A549 (cell line): Measurements from ENCODE around the gene OBSCN. TPM values are rescaled to one million over a fixed set of nuclear protein-coding genes. Genes with fewer than 3 reads are reported as not detected.

Source experiments
- ATAC-seq, 2 experiments: fragments of 200-7000 bp in 1 of 2; fragments of >200 bp in 1 of 2; cut with Nextera tagmentation in 1 of 2; cut with Tn5 transposase in 1 of 2; 3 replicates each; pipeline versions ENCODE4 v1.8.0 to v1.9.1; 2018 to 2020; ENCODE audit warnings: mild to moderate bottlenecking in 1 of 2, moderate library complexity in 1 of 2
- CTCF ChIA-PET: fragments of 300-600 bp; sonication (Branson Sonifier 250); formaldehyde crosslinking; extraction: SDS; loops from one replicate; lab custom pipeline; 2021; ENCODE audit warnings: antibody characterized with exemption, inconsistent platforms; lab: Yijun Ruan, JAX
- POLR2A ChIA-PET: fragments of 350-600 bp; formaldehyde crosslinking; extraction: SDS; loops from one replicate; lab custom pipeline; 2021; ENCODE audit warnings: antibody characterized with exemption, inconsistent platforms; lab: Yijun Ruan, JAX
- DNase-seq, 2 experiments: peaks; one replicate each; pipeline versions ENCODE4 v3.0.0 to v3.0.0-alpha.2; 2011 to 2016; ENCODE audit warnings: low read depth in 1 of 2, low spot score in 1 of 2
- FAIRE-seq: peaks from 2 replicates; lab custom pipeline; 2011; peaks lifted over from hg19 to GRCh38; lab: Jason Lieb, UNC
- H3K27ac ChIP-seq, 2 experiments: fragments of >200 bp; sonication (Bioruptor Twin); formaldehyde crosslinking; 3 replicates each; pipeline ENCODE4 v1.5.1; 2016 to 2017
- H3K4me1 ChIP-seq: fragments of >200 bp; sonication (Bioruptor Twin); formaldehyde crosslinking; 3 replicates; pipeline ENCODE4 v1.6.1; 2016
- H3K4me2 ChIP-seq: fragments of >200 bp; sonication (Bioruptor Twin); formaldehyde crosslinking; 3 replicates; pipeline ENCODE4 v1.6.1; 2016
- H3K4me3 ChIP-seq: fragments of >200 bp; sonication (Bioruptor Twin); formaldehyde crosslinking; 3 replicates; pipeline ENCODE4 v1.5.1; 2016
- H3K9me3 ChIP-seq: fragments of >200 bp; sonication (Bioruptor Twin); formaldehyde crosslinking; 3 replicates; pipeline ENCODE4 v1.6.1; 2016
- BHLHE40 ChIP-seq: IDR thresholded peaks from 2 replicates; pipeline ENCODE4 v1.6.1; 2012; ENCODE audit warnings: low read depth, low read length, inconsistent platforms
- EHF ChIP-seq: fragments of 250-450 bp; sonication (Bioruptor Pico); IDR thresholded peaks from 2 replicates; pipeline ENCODE4 v1.5.0; 2020; ENCODE audit warnings: mild to moderate bottlenecking
- FOXS1 ChIP-seq: fragments of 250-450 bp; sonication (Bioruptor Pico); IDR thresholded peaks from 2 replicates; pipeline ENCODE4 v1.5.0; 2020; ENCODE audit warnings: mild to moderate bottlenecking, moderate library complexity
- HEYL ChIP-seq: fragments of 250-450 bp; sonication (Bioruptor Pico); IDR thresholded peaks from 2 replicates; pipeline ENCODE4 v1.8.0; 2021; ENCODE audit warnings: mild to moderate bottlenecking, moderate library complexity
- JUNB ChIP-seq: fragments of >200 bp; sonication (Bioruptor Twin); formaldehyde crosslinking; IDR thresholded peaks from 2 replicates; pipeline ENCODE4 v1.6.1; 2016
- MAZ ChIP-seq: fragments of 150-350 bp; IDR thresholded peaks from 2 replicates; pipeline ENCODE4 v1.6.1; 2014; ENCODE audit warnings: antibody characterized with exemption, low read depth, low read length, borderline replicate concordance
- MYC ChIP-seq: IDR thresholded peaks from 2 replicates; pipeline ENCODE4 v1.6.1; 2012; ENCODE audit warnings: mild to moderate bottlenecking, inconsistent platforms, low read length, improper control_type of control experiment, borderline replicate concordance
- NPAS2 ChIP-seq: fragments of 250-450 bp; sonication (Bioruptor Pico); IDR thresholded peaks from 2 replicates; pipeline ENCODE4 v1.8.0; 2022; ENCODE audit warnings: mild to moderate bottlenecking, moderate library complexity, borderline replicate concordance
- RARB ChIP-seq: fragments of 250-450 bp; sonication (Bioruptor Pico); IDR thresholded peaks from 2 replicates; pipeline ENCODE4 v1.8.0; 2021; ENCODE audit warnings: mild to moderate bottlenecking, moderate library complexity
- RCOR1 ChIP-seq: fragments of 150-350 bp; IDR thresholded peaks from 2 replicates; pipeline ENCODE4 v1.6.1; 2014; ENCODE audit warnings: antibody characterized with exemption, low read length, low read depth
- SREBF2 ChIP-seq: fragments of 450-650 bp; IDR thresholded peaks from 2 replicates; pipeline ENCODE4 v1.6.1; 2014; ENCODE audit warnings: mild to moderate bottlenecking, moderate library complexity
- ZSCAN20 ChIP-seq: fragments of 250-450 bp; sonication (Bioruptor Pico); IDR thresholded peaks from 2 replicates; pipeline ENCODE4 v1.8.0; 2022; ENCODE audit warnings: mild to moderate bottlenecking, moderate library complexity
- WGBS: methylation state at CpG from one replicate; pipeline ENCODE4 v1.1.6; 2017; ENCODE audit errors: missing lambda C conversion rate; 5-methylcytosine and 5-hydroxymethylcytosine counted together
- polyA plus RNA-seq, 4 experiments: library from polyadenylated mRNA; depleted of rRNA in 3 of 4; stranded (reverse); fragments of >200 nt; fragmentation: RNase III in 1 of 4; extraction: RNeasy Plus Mini Kit Qiagen cat#74134 plus additional on column Dnase treatment in 1 of 4; gene quantifications; 2 replicates in 3 of 4; 3 replicates in 1 of 4; pipeline ENCODE4 v1.2.3, GENCODE V29; 2011 to 2017
- TF ChIP-seq, protein P1 (sequence below): fragments of 200-600 bp; sonication (generic); IDR thresholded peaks from 2 replicates; pipeline ENCODE4 v1.6.1; 2016; ENCODE audit warnings: antibody characterized with exemption, mild to moderate bottlenecking, moderate library complexity
- TF ChIP-seq, protein P2 (sequence below): fragments of 250-450 bp; sonication (Bioruptor Pico); IDR thresholded peaks from 2 replicates; pipeline ENCODE4 v1.5.0; 2020; ENCODE audit warnings: low read depth, mild to moderate bottlenecking, moderate library complexity
- TF ChIP-seq, protein P3 (sequence below): fragments of 250-450 bp; sonication (Bioruptor Pico); IDR thresholded peaks from 2 replicates; pipeline ENCODE4 v1.5.0; 2021; ENCODE audit warnings: mild to moderate bottlenecking, moderate library complexity, borderline replicate concordance
- TF ChIP-seq, protein P4 (sequence below): fragments of >200 bp; sonication (Bioruptor Twin); formaldehyde crosslinking; IDR thresholded peaks from 3 replicates; pipeline ENCODE4 v1.5.1; 2016
- TF ChIP-seq, protein P5 (sequence below): fragments of >200 bp; sonication (Bioruptor Twin); formaldehyde crosslinking; IDR thresholded peaks from 3 replicates; pipeline ENCODE4 v1.6.1; 2016

The OBSCN gene
- polyA plus RNA-seq, 2 of the 4 experiments (the other 2 are of a cell fraction) = 3.1 to 6.8 TPM

DNA sequence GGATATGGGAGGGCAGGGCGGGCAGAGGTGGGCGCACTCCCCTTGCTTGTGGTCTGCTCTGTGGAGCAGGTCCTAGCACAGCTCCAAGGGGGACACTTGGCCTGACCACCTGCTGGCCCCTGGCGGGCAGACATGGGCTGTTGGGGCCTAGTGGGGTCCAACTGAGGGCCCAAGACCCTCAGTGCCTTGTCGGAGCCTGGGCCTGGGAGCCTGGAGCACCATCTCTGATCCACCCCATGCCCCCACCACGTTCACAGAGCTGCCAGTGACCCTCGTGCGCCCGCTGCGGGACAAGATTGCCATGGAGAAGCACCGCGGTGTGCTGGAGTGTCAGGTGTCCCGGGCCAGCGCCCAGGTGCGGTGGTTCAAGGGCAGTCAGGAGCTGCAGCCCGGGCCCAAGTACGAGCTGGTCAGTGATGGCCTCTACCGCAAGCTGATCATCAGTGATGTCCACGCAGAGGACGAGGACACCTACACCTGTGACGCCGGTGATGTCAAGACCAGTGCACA is 70.6 kb downstream of the OBSCN start:
- no peak for ATAC-seq
- H3K4me2 ChIP-seq = no peak overlapping the region
- H3K27ac ChIP-seq = no peak overlapping the region
- H3K4me3 ChIP-seq = no peak overlapping the region
- no peaks in the 10 kb centered on the region for H3K9me3 ChIP-seq
- FAIRE-seq = no peak
- TF ChIP-seq JUNB = no peak
- TF ChIP-seq MAZ = no peak
- no peak for TF ChIP-seq HEYL (CRISPR knock-in tag)
- TF ChIP-seq, protein P1, sequence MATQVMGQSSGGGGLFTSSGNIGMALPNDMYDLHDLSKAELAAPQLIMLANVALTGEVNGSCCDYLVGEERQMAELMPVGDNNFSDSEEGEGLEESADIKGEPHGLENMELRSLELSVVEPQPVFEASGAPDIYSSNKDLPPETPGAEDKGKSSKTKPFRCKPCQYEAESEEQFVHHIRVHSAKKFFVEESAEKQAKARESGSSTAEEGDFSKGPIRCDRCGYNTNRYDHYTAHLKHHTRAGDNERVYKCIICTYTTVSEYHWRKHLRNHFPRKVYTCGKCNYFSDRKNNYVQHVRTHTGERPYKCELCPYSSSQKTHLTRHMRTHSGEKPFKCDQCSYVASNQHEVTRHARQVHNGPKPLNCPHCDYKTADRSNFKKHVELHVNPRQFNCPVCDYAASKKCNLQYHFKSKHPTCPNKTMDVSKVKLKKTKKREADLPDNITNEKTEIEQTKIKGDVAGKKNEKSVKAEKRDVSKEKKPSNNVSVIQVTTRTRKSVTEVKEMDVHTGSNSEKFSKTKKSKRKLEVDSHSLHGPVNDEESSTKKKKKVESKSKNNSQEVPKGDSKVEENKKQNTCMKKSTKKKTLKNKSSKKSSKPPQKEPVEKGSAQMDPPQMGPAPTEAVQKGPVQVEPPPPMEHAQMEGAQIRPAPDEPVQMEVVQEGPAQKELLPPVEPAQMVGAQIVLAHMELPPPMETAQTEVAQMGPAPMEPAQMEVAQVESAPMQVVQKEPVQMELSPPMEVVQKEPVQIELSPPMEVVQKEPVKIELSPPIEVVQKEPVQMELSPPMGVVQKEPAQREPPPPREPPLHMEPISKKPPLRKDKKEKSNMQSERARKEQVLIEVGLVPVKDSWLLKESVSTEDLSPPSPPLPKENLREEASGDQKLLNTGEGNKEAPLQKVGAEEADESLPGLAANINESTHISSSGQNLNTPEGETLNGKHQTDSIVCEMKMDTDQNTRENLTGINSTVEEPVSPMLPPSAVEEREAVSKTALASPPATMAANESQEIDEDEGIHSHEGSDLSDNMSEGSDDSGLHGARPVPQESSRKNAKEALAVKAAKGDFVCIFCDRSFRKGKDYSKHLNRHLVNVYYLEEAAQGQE = no peak
- no peak for TF ChIP-seq ZSCAN20 (CRISPR knock-in tag)
- TF ChIP-seq SREBF2 = no peak
- TF ChIP-seq RARB (CRISPR knock-in tag) = no peak
- TF ChIP-seq BHLHE40 = no peak
- TF ChIP-seq, protein P2, sequence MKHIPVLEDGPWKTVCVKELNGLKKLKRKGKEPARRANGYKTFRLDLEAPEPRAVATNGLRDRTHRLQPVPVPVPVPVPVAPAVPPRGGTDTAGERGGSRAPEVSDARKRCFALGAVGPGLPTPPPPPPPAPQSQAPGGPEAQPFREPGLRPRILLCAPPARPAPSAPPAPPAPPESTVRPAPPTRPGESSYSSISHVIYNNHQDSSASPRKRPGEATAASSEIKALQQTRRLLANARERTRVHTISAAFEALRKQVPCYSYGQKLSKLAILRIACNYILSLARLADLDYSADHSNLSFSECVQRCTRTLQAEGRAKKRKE (CRISPR knock-in tag) = no peak
- TF ChIP-seq, protein P3, sequence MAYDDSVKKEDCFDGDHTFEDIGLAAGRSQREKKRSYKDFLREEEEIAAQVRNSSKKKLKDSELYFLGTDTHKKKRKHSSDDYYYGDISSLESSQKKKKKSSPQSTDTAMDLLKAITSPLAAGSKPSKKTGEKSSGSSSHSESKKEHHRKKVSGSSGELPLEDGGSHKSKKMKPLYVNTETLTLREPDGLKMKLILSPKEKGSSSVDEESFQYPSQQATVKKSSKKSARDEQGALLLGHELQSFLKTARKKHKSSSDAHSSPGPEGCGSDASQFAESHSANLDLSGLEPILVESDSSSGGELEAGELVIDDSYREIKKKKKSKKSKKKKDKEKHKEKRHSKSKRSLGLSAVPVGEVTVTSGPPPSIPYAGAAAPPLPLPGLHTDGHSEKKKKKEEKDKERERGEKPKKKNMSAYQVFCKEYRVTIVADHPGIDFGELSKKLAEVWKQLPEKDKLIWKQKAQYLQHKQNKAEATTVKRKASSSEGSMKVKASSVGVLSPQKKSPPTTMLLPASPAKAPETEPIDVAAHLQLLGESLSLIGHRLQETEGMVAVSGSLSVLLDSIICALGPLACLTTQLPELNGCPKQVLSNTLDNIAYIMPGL = no peak
- TF ChIP-seq FOXS1 (CRISPR knock-in tag) = no peak
- TF ChIP-seq, protein P4, sequence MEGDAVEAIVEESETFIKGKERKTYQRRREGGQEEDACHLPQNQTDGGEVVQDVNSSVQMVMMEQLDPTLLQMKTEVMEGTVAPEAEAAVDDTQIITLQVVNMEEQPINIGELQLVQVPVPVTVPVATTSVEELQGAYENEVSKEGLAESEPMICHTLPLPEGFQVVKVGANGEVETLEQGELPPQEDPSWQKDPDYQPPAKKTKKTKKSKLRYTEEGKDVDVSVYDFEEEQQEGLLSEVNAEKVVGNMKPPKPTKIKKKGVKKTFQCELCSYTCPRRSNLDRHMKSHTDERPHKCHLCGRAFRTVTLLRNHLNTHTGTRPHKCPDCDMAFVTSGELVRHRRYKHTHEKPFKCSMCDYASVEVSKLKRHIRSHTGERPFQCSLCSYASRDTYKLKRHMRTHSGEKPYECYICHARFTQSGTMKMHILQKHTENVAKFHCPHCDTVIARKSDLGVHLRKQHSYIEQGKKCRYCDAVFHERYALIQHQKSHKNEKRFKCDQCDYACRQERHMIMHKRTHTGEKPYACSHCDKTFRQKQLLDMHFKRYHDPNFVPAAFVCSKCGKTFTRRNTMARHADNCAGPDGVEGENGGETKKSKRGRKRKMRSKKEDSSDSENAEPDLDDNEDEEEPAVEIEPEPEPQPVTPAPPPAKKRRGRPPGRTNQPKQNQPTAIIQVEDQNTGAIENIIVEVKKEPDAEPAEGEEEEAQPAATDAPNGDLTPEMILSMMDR = no peak
- no peak for TF ChIP-seq EHF (CRISPR knock-in tag)
- TF ChIP-seq, protein P5, sequence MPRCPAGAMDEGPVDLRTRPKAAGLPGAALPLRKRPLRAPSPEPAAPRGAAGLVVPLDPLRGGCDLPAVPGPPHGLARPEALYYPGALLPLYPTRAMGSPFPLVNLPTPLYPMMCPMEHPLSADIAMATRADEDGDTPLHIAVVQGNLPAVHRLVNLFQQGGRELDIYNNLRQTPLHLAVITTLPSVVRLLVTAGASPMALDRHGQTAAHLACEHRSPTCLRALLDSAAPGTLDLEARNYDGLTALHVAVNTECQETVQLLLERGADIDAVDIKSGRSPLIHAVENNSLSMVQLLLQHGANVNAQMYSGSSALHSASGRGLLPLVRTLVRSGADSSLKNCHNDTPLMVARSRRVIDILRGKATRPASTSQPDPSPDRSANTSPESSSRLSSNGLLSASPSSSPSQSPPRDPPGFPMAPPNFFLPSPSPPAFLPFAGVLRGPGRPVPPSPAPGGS = no peak
- TF ChIP-seq RCOR1 = no peak
- TF ChIP-seq MYC = no peak
- no peak for TF ChIP-seq NPAS2 (CRISPR knock-in tag)
- no peak for DNase-seq
- no peaks in the 10 kb centered on the region for H3K4me1 ChIP-seq
- CTCF ChIA-PET = no interaction called here
- WGBS = 88% methylated on average over 16 of the region's 21 CpGs
- POLR2A ChIA-PET = no interaction called here
